ENCODE results near the gene MAPK8.

The MAPK8 gene

GRCh38 chr10:48464871-48465736 is 158.6 kb downstream of the MAPK8 start:
- no peak for DNase-seq (ENCODE audit: extremely low read depth, low read depth)

GRCh38 chr10:48465860-48466521 is 159.5 kb downstream of the MAPK8 start:
- no peak for DNase-seq (ENCODE audit: extremely low read depth, low read depth)
- TF ChIP-seq CTCF (IDR thresholded peaks at IDR 0.05; ENCODE audit: low read depth, low read length) = no peak

More at GRCh38 chr10:48464871-48465736, 158.6 kb downstream of the MAPK8 start:
- TF ChIP-seq CTCF (IDR thresholded peaks at IDR 0.05; ENCODE audit: low read depth, low read length) = no peak

GRCh38 chr10:48466611-48467240 is 160.2 kb downstream of the MAPK8 start:
- no peak for TF ChIP-seq CTCF (IDR thresholded peaks at IDR 0.05; ENCODE audit: low read depth, low read length)

GRCh38 chr10:48467669-48468068 is 161.2 kb downstream of the MAPK8 start:
- no peak for DNase-seq (ENCODE audit: extremely low read depth, low read depth)
- TF ChIP-seq CTCF (IDR thresholded peaks at IDR 0.05; ENCODE audit: low read depth, low read length) = no peak

More at GRCh38 chr10:48466611-48467240, 160.2 kb downstream of the MAPK8 start:
- no peak for DNase-seq (ENCODE audit: extremely low read depth, low read depth)

- TF ChIP-seq CTCF (IDR thresholded peaks at IDR 0.05; ENCODE audit: low read depth, low read length) = no peak
- DNase-seq (ENCODE audit: extremely low read depth, low read depth) = no peak
Measured at GRCh38 chr10:48468130-48468790, 161.8 kb downstream of the MAPK8 start.

- no peak for TF ChIP-seq CTCF (IDR thresholded peaks at IDR 0.05; ENCODE audit: low read depth, low read length)
- DNase-seq (ENCODE audit: extremely low read depth, low read depth) = no peak
Measured at GRCh38 chr10:48468866-48469511, 162.5 kb downstream of the MAPK8 start.

Data from AG09319 (cell line).